ENCODE results near the gene CD38. TPM values are rescaled to one million over a fixed set of nuclear protein-coding genes. Genes with fewer than 3 reads are reported as not detected.

The CD38 gene
- polyA plus RNA-seq, 2 of the 4 experiments (the other 2 are of a cell fraction) = 7.8 to 12.4 TPM

GRCh38 chr4:15738877-15739276 is 39.3 kb upstream of the CD38 start:
- FAIRE-seq (no peak), DNase-seq (ENCODE audit: low read depth in 1 of 2, low spot score in 1 of 2) (no peak), ATAC-seq (no peak)
- no peak for TF ChIP-seq ELK1 (IDR thresholded peaks at IDR 0.05; ENCODE audit: low read depth, low read length)
- no peak for TF ChIP-seq RCOR1 (IDR thresholded peaks at IDR 0.05; ENCODE audit: low read depth, low read length)
- no peak for TF ChIP-seq CHD4 (IDR thresholded peaks at IDR 0.05; ENCODE audit: borderline replicate concordance)
- TF ChIP-seq HDAC2 (IDR thresholded peaks at IDR 0.05) = no peak
- TF ChIP-seq FOSB (CRISPR knock-in tag; IDR thresholded peaks at IDR 0.05) = no peak
- no peak for TF ChIP-seq GATA3 (IDR thresholded peaks at IDR 0.05; ENCODE audit: borderline replicate concordance)
- TF ChIP-seq CBX8 (IDR thresholded peaks at IDR 0.05) = no peak
- no peak for TF ChIP-seq BHLHE40 (IDR thresholded peaks at IDR 0.05; ENCODE audit: low read depth, low read length)
- no peak for TF ChIP-seq RFX5 (IDR thresholded peaks at IDR 0.05)
- TF ChIP-seq SMC3 (IDR thresholded peaks at IDR 0.05) = no peak
- TF ChIP-seq JUN (IDR thresholded peaks at IDR 0.05) = no peak
- no peak for TF ChIP-seq RAD21 (conservative IDR thresholded peaks at IDR 0.05 in 1 of 2, IDR thresholded peaks at IDR 0.05 in 1 of 2)
- TF ChIP-seq POLR2A (IDR thresholded peaks at IDR 0.05; ENCODE audit: low read length) = no peak
- no peak for TF ChIP-seq ZFP36 (IDR thresholded peaks at IDR 0.05; ENCODE audit: borderline replicate concordance, partially characterized antibody)
- TF ChIP-seq MAFK (IDR thresholded peaks at IDR 0.05; ENCODE audit: partially characterized antibody) = no peak
- no peak for TF ChIP-seq PHF8 (IDR thresholded peaks at IDR 0.05; ENCODE audit: borderline replicate concordance, low read depth)
- no peak for TF ChIP-seq CTCF (IDR thresholded peaks at IDR 0.05)
- TF ChIP-seq CBX2 (IDR thresholded peaks at IDR 0.05; ENCODE audit: borderline replicate concordance, low read depth) = no peak
- no peak for TF ChIP-seq USF2 (IDR thresholded peaks at IDR 0.05)
- no peak for TF ChIP-seq ESRRA (IDR thresholded peaks at IDR 0.05; ENCODE audit: borderline replicate concordance, low read length)
- no peaks in the 10 kb centered on the region for H3K4me1 ChIP-seq
- peaks cover 14% of the 10 kb centered on the region; the same call in 2 of the 3 replicates for H3K9me3 ChIP-seq
- no peak overlapping the region for H3K4me3 ChIP-seq
- H3K27ac ChIP-seq = no peak overlapping the region
- ChIA-PET POLR2A (no interaction called here), CTCF (interaction anchor here (1.4 kb wide), 1 partner anchor 143 kb away, joined by 5 read pairs; no protein-coding TSS in a partner anchor)
- 90% methylated on average over 1 of the region's 1 CpG for WGBS (ENCODE audit: missing lambda C conversion rate)
- no peak overlapping the region for H3K4me2 ChIP-seq

GRCh38 chr4:15740764-15741404 is 37.2 kb upstream of the CD38 start:
- Histone ChIP-seq H3K4me1 (no peaks in the 10 kb centered on the region), H3K9me3 (peaks cover 14% of the 10 kb centered on the region; the same call in 2 of the 3 replicates), H3K27ac (no peak overlapping the region), H3K4me2 (no peak overlapping the region), H3K4me3 (no peak overlapping the region)
- WGBS (ENCODE audit: missing lambda C conversion rate) = 66% methylated on average over 11 of the region's 11 CpGs
- ChIA-PET POLR2A (no interaction called here), CTCF (interaction anchor here (0.6 to 1.4 kb wide), 2 partner anchors 65 to 269 kb away, joined by 3 read pairs; no protein-coding TSS in a partner anchor)
- FAIRE-seq (no peak), DNase-seq (ENCODE audit: low read depth in 1 of 2, low spot score in 1 of 2) (no peak), ATAC-seq (no peak)
- TF ChIP-seq RCOR1 (IDR thresholded peaks at IDR 0.05; ENCODE audit: low read depth, low read length) (no peak), TP53 (CRISPR knock-in tag; IDR thresholded peaks at IDR 0.05) (no peak), CEBPB (IDR thresholded peaks at IDR 0.05) (no peak)
